ENCODE results near the gene ABCG1. TPM values are rescaled to one million over a fixed set of nuclear protein-coding genes. Genes with fewer than 3 reads are reported as not detected.

Gene ABCG1
- total RNA-seq, 1 donor from 2014 or later = 1.9 TPM

DNA sequence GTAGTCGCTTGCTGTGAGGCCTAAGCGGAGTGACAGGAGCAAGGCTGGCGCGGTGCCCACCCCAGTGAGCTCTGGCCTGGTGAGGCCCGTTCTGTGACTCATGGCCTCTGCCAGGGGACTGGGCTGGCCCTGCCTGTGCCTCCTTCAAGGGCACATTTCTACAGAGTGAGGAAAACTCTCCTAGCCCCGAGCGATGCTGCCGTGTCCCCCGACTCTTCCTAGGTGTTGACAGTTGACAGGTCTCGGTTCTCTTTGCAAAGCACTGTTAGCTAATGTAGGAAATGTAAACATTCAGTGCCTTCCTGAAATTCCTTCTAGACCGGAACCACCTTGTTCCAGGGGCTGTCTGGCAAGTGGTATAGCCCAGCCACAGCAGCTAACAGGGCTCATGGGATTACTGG, 43.9 kb downstream of the ABCG1 start:
- H3K4me3 Mint-ChIP-seq = no peak overlapping the region
- Histone ChIP-seq H3K79me2 (ENCODE audit: low read depth) (no peaks in the 10 kb centered on the region), H3K4me2 (no peak overlapping the region), H3K4me1 (peaks cover 7% of the 10 kb centered on the region), H3F3A (ENCODE audit: low read depth) (peaks cover 7% of the 10 kb centered on the region), H3K9ac (no peak overlapping the region), H3K4me3 (no peak overlapping the region), H3K36me3 (no peaks in the 10 kb centered on the region), H3K27me3 (no peaks in the 10 kb centered on the region), H3K27ac (no peak overlapping the region), H2AFZ (replicated peaks) (no peak overlapping the region), H3K9me3 (ENCODE audit: low read depth) (no peaks in the 10 kb centered on the region), H4K20me1 (ENCODE audit: low read depth) (no peaks in the 10 kb centered on the region)
- peaks cover 17% of the 10 kb centered on the region for H3K4me1 Mint-ChIP-seq
- DNase-seq (ENCODE audit: low spot score) = no peak
- TF ChIP-seq EZH2phosphoT487 (IDR thresholded peaks at IDR 0.05) (no peak), EZH2 (IDR thresholded peaks at IDR 0.05) (no peak)
- TF ChIP-seq, protein P1, sequence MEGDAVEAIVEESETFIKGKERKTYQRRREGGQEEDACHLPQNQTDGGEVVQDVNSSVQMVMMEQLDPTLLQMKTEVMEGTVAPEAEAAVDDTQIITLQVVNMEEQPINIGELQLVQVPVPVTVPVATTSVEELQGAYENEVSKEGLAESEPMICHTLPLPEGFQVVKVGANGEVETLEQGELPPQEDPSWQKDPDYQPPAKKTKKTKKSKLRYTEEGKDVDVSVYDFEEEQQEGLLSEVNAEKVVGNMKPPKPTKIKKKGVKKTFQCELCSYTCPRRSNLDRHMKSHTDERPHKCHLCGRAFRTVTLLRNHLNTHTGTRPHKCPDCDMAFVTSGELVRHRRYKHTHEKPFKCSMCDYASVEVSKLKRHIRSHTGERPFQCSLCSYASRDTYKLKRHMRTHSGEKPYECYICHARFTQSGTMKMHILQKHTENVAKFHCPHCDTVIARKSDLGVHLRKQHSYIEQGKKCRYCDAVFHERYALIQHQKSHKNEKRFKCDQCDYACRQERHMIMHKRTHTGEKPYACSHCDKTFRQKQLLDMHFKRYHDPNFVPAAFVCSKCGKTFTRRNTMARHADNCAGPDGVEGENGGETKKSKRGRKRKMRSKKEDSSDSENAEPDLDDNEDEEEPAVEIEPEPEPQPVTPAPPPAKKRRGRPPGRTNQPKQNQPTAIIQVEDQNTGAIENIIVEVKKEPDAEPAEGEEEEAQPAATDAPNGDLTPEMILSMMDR (IDR thresholded peaks at IDR 0.05) = no peak
- H3K9me3 Mint-ChIP-seq = no peaks in the 10 kb centered on the region
- H3K27me3 Mint-ChIP-seq (ENCODE audit: insufficient read depth, low read depth) = peaks cover 13% of the 10 kb centered on the region
- H3K27ac Mint-ChIP-seq = no peak overlapping the region
- no peaks in the 10 kb centered on the region for H3K36me3 Mint-ChIP-seq

DNA sequence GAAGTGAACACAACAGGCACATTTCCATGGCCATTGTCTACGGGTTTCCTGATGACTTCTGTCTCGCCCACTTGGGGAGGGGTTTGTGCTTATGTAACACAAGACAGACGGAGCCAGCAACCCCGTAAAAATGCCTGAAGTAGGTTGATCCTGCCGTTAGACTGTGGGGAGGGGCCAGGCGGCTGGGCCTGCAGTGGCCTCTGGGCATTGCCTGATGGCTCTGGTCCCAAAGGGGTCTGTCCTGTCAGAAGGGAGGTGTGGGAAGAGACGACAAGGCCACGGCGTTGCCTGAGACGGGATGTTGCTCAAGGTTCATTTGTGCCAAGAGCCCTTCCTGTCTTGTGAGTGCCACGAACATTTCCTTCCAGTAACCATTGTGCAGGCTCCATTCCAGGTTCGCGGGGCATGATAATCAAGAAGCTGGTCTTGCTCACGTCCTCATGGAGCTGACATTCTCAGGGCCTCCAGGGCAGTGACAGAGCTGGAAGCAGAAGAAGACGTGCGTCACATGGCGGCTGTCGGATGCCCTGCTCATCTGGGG, 44.7 kb downstream of the ABCG1 start:
- no peak overlapping the region for H2AFZ ChIP-seq (replicated peaks)
- H3K4me1 ChIP-seq = peaks cover 7% of the 10 kb centered on the region
- H3K27ac ChIP-seq = no peak overlapping the region
- Mint-ChIP-seq H3K27me3 (ENCODE audit: insufficient read depth, low read depth) (peaks cover 11% of the 10 kb centered on the region), H3K4me3 (no peak overlapping the region), H3K36me3 (no peaks in the 10 kb centered on the region), H3K4me1 (peaks cover 17% of the 10 kb centered on the region), H3K9me3 (no peaks in the 10 kb centered on the region), H3K27ac (peak overlapping the region; percentile 82)
- no peaks in the 10 kb centered on the region for H3K27me3 ChIP-seq
- DNase-seq (ENCODE audit: low spot score) = peak; percentile 21
- TF ChIP-seq, protein P1 (IDR thresholded peaks at IDR 0.05) = no peak
- TF ChIP-seq EZH2phosphoT487 (IDR thresholded peaks at IDR 0.05) (no peak), EZH2 (IDR thresholded peaks at IDR 0.05) (no peak)
- no peaks in the 10 kb centered on the region for H4K20me1 ChIP-seq (ENCODE audit: low read depth)
- no peaks in the 10 kb centered on the region for H3K79me2 ChIP-seq (ENCODE audit: low read depth)
- no peak overlapping the region for H3K9ac ChIP-seq
- H3K4me3 ChIP-seq = no peak overlapping the region
- H3K9me3 ChIP-seq (ENCODE audit: low read depth) = no peaks in the 10 kb centered on the region
- H3K4me2 ChIP-seq = no peak overlapping the region
- H3K36me3 ChIP-seq = no peaks in the 10 kb centered on the region
- peaks cover 7% of the 10 kb centered on the region for H3F3A ChIP-seq (ENCODE audit: low read depth)

DNA sequence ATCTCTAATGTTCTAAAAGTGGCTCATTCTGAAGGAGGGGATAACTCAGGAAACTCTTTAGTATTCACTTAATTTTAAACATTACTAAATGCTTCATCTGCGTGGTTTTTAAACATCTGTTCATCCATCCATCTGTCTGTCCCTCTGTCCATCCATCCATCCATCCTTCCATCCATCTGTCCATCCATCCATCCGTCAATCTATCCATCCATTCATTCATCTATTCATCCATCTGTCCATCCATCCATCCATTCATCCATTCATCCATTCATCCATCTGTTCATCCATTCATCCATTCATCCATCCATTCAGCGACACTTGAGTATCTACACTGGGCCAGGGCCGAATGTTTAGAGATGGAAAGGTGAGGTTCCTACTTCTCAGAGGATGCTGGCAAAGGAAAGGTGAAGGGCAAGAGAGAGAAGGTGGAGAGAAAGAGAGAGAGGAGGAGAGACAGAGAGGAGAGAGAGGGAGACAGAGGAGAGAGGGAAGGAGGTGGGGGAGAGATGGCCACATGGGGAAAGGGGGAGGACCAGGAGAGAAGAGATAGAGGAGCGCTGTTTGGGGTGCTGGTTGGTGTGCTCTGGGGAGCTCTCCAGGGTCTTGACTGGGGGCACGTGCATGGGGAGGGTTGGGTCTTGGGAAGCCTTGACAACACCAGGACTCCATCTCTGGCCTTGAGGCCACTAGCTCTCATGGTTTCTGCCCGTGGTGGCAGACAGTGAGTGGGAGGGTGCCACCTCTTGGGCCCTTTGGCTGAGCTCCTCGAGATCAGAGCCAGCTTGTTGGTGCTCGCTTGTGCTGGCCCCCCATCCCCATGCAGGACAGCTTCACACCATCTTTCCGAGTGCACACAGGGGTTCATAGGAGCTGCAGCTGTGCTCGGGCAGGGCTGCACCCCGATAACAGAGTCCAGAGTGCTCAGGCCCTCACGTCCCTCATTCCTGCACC, 45.6 kb downstream of the ABCG1 start:
- Histone ChIP-seq H3K79me2 (ENCODE audit: low read depth) (no peaks in the 10 kb centered on the region), H2AFZ (replicated peaks) (no peak overlapping the region), H3K36me3 (no peaks in the 10 kb centered on the region), H3K4me3 (no peak overlapping the region), H3K9ac (no peak overlapping the region), H3K4me2 (no peak overlapping the region), H3K27me3 (no peaks in the 10 kb centered on the region), H3K9me3 (ENCODE audit: low read depth) (no peaks in the 10 kb centered on the region), H4K20me1 (ENCODE audit: low read depth) (no peaks in the 10 kb centered on the region), H3F3A (ENCODE audit: low read depth) (peaks cover 7% of the 10 kb centered on the region), H3K27ac (no peak overlapping the region), H3K4me1 (peaks cover 7% of the 10 kb centered on the region)
- no peak for DNase-seq (ENCODE audit: low spot score)
- no peaks in the 10 kb centered on the region for H3K9me3 Mint-ChIP-seq
- TF ChIP-seq, protein P1 (IDR thresholded peaks at IDR 0.05) = no peak
- TF ChIP-seq EZH2phosphoT487 (IDR thresholded peaks at IDR 0.05) = no peak
- H3K36me3 Mint-ChIP-seq = no peaks in the 10 kb centered on the region
- H3K27me3 Mint-ChIP-seq (ENCODE audit: insufficient read depth, low read depth) = peaks cover 11% of the 10 kb centered on the region
- peaks cover 17% of the 10 kb centered on the region for H3K4me1 Mint-ChIP-seq
- H3K4me3 Mint-ChIP-seq = peak overlapping the region; percentile 1
- H3K27ac Mint-ChIP-seq = no peak overlapping the region
